ENCODE results near the gene ATPAF1.

- TF ChIP-seq, protein P1, sequence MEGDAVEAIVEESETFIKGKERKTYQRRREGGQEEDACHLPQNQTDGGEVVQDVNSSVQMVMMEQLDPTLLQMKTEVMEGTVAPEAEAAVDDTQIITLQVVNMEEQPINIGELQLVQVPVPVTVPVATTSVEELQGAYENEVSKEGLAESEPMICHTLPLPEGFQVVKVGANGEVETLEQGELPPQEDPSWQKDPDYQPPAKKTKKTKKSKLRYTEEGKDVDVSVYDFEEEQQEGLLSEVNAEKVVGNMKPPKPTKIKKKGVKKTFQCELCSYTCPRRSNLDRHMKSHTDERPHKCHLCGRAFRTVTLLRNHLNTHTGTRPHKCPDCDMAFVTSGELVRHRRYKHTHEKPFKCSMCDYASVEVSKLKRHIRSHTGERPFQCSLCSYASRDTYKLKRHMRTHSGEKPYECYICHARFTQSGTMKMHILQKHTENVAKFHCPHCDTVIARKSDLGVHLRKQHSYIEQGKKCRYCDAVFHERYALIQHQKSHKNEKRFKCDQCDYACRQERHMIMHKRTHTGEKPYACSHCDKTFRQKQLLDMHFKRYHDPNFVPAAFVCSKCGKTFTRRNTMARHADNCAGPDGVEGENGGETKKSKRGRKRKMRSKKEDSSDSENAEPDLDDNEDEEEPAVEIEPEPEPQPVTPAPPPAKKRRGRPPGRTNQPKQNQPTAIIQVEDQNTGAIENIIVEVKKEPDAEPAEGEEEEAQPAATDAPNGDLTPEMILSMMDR (IDR thresholded peaks at IDR 0.05): no peak
- TF ChIP-seq POLR2A (IDR thresholded peaks at IDR 0.05): no peak
Measured at GRCh38 chr1:46692811-46693770, 24.9 kb upstream of the ATPAF1 start.

All from prostate gland (tissue), 2 donors.